GM12878 (cell line): Measurements from ENCODE around the gene VIPAS39. TPM values are rescaled to one million over a fixed set of nuclear protein-coding genes. Genes with fewer than 3 reads are reported as not detected.

Source experiments
- ATAC-seq: fragments of 200-7000 bp; cut with Tn5 transposase; 3 replicates; pipeline ENCODE4 v1.9.1; 2020; ENCODE audit warnings: mild to moderate bottlenecking, moderate library complexity
- BruUV-seq: library from RNA; stranded (reverse); fragments of 400-500 nt; replicated peaks from 2 replicates; lab custom pipeline; 2021; lab: Mats Ljungman, UMichigan
- CTCF ChIA-PET: fragments of 300-600 bp; sonication (Branson Sonifier 250); formaldehyde crosslinking; extraction: SDS; loops from one replicate; lab custom pipeline; 2021; ENCODE audit warnings: inconsistent platforms; lab: Yijun Ruan, JAX
- POLR2A ChIA-PET: fragments of 350-600 bp; formaldehyde crosslinking; extraction: SDS; loops from one replicate; lab custom pipeline; 2021; ENCODE audit warnings: inconsistent platforms; lab: Charles Lee
- RAD21 ChIA-PET: fragments of 300-600 bp; sonication (Branson Sonifier 250); formaldehyde crosslinking; loops from one replicate; lab custom pipeline; 2023; ENCODE audit warnings: antibody characterized with exemption; ENCODE audit not compliant: unreplicated experiment; lab: Charles Lee
- SMC1A ChIA-PET: fragments of 300-600 bp; sonication (Branson Sonifier 250); formaldehyde crosslinking; loops from one replicate; lab custom pipeline; 2023; ENCODE audit not compliant: unreplicated experiment, uncharacterized antibody; lab: Charles Lee
- DNase-seq: peaks from one replicate; pipeline ENCODE4 v3.0.0-alpha.2; 2011; ENCODE audit warnings: low read depth, low spot score
- FAIRE-seq: peaks from 3 replicates; lab custom pipeline; 2011; peaks lifted over from hg19 to GRCh38; lab: Jason Lieb, UNC
- H2AFZ ChIP-seq: 2 replicates; pipeline ENCODE4 v1.6.0; 2011; ENCODE audit warnings: low read depth, low read length, control low read depth; ENCODE audit not compliant: control insufficient read depth
- H3K27ac ChIP-seq: 2 replicates; pipeline ENCODE4 v1.5.1; 2011; ENCODE audit warnings: control low read depth; ENCODE audit not compliant: control insufficient read depth, insufficient read depth
- H3K27me3 ChIP-seq, 2 experiments: replicated peaks in 1 of 2; 2 replicates each; pipeline versions ENCODE4 v1.6.0 to v1.6.1; 2011; ENCODE audit warnings: low read length in 1 of 2; ENCODE audit not compliant: control insufficient read depth in 2 of 2, insufficient read depth in 2 of 2
- H3K36me3 ChIP-seq, 2 experiments: 2 replicates each; pipeline ENCODE4 v1.5.1; 2011; ENCODE audit warnings: low read length in 1 of 2; ENCODE audit not compliant: control insufficient read depth in 2 of 2, insufficient read depth in 2 of 2
- H3K4me1 ChIP-seq: 2 replicates; pipeline ENCODE4 v1.6.1; 2011; ENCODE audit warnings: mild to moderate bottlenecking, low read length, moderate library complexity, mixed read lengths; ENCODE audit not compliant: control insufficient read depth, insufficient read depth
- H3K4me2 ChIP-seq: 2 replicates; pipeline ENCODE4 v1.6.0; 2011; ENCODE audit warnings: control low read depth; ENCODE audit not compliant: control insufficient read depth, insufficient read depth
- H3K4me3 ChIP-seq: fragments of 200-600 bp; sonication (generic); 2 replicates; pipeline ENCODE4 v1.5.1; 2016
- H3K79me2 ChIP-seq: 2 replicates; pipeline ENCODE4 v1.6.0; 2011; ENCODE audit warnings: low read length; ENCODE audit not compliant: control insufficient read depth, insufficient read depth
- H3K9ac ChIP-seq: 2 replicates; pipeline ENCODE4 v1.8.0; 2011; ENCODE audit warnings: low read length, control low read depth, mixed read lengths; ENCODE audit not compliant: control insufficient read depth, insufficient read depth
- H3K9me3 ChIP-seq: replicated peaks from 3 replicates; pipeline ENCODE4 v1.5.1; 2011; ENCODE audit warnings: mild to moderate bottlenecking, low read length; ENCODE audit not compliant: control insufficient read depth, insufficient read depth
- H4K20me1 ChIP-seq: 2 replicates; pipeline ENCODE4 v1.6.0; 2011; ENCODE audit not compliant: control insufficient read depth, insufficient read depth
- CBFB ChIP-seq: IDR thresholded peaks from 2 replicates; pipeline ENCODE4 v1.6.1; 2016; ENCODE audit warnings: antibody characterized with exemption, low read depth
- FOXK2 ChIP-seq: fragments of 450-650 bp; IDR thresholded peaks from 2 replicates; pipeline ENCODE4 v1.6.1; 2017; ENCODE audit warnings: mild to moderate bottlenecking, moderate library complexity
- HDAC2 ChIP-seq: fragments of 200-600 bp; sonication (generic); IDR thresholded peaks from 2 replicates; pipeline ENCODE4 v1.6.1; 2017
- IRF4 ChIP-seq: IDR thresholded peaks from 2 replicates; pipeline ENCODE4 v1.6.1; 2011; ENCODE audit warnings: low read depth, low read length
- KDM1A ChIP-seq: fragments of 200-600 bp; sonication (generic); IDR thresholded peaks from 2 replicates; pipeline ENCODE4 v1.6.1; 2016; ENCODE audit warnings: borderline replicate concordance
- PML ChIP-seq: IDR thresholded peaks from 2 replicates; pipeline ENCODE4 v1.6.1; 2012; ENCODE audit warnings: low read length, inconsistent platforms
- RBBP5 ChIP-seq: fragments of 200-600 bp; sonication (generic); conservative IDR thresholded peaks from 2 replicates; pipeline ENCODE4 v1.6.1; 2016
- ZBED1 ChIP-seq: IDR thresholded peaks from 2 replicates; pipeline ENCODE4 v1.6.1; 2016; ENCODE audit warnings: borderline replicate concordance
- WGBS: methylation state at CpG from one replicate; pipeline ENCODE4 v1.1.6; 2016; ENCODE audit warnings: low lambda C conversion rate; ENCODE audit not compliant: insufficient replicate concordance, insufficient coverage; ENCODE audit errors: missing lambda C conversion rate; 5-methylcytosine and 5-hydroxymethylcytosine counted together
- in situ Hi-C: fragments of 300-500 bp; cut with MboI; formaldehyde crosslinking; loops from 9 replicates; pipeline ENCODE4 v1.14.3; 2018; ENCODE audit warnings: mixed read lengths
- intact Hi-C: fragments of 100-400 bp; cut with micrococcal nuclease; formaldehyde crosslinking; loops from one replicate; pipeline ENCODE4 v1.14.2; 2022; ENCODE audit not compliant: unreplicated experiment
- polyA plus RNA-seq, 11 experiments: library from polyadenylated mRNA; depleted of rRNA in 4 of 11; unstranded in 6 of 11; stranded (reverse) in 5 of 11; fragments of >200 nt; fragmentation: Nextera tagmentation in 4 of 11; fragmentation: Illumina TruSeq in 1 of 11; extraction: Ambion mirVana in 4 of 11; extraction: Trizol in 1 of 11; gene quantifications; 1 replicate in 1 of 11; 2 replicates in 10 of 11; pipeline versions ENCODE4 v1.2.1 to v1.2.3, GENCODE V29; 2011 to 2016; ENCODE audit warnings: inconsistent platforms in 2 of 11, missing spikeins in 2 of 11, low read depth in 1 of 11
- total RNA-seq, 4 experiments: library from RNA; depleted of rRNA in 3 of 4; stranded (reverse); fragments of >200 nt in 3 of 4; fragmentation: Illumina TruSeq in 1 of 4; extraction: Trizol in 1 of 4; gene quantifications; 2 replicates each; pipeline versions ENCODE4 v1.2.1 to v1.2.3, GENCODE V29; 2013 to 2021
- TF ChIP-seq, protein P1 (sequence below): fragments of 450-650 bp; formaldehyde crosslinking; IDR thresholded peaks from 2 replicates; pipeline ENCODE4 v1.4.0; 2020; ENCODE audit warnings: mild to moderate bottlenecking, moderate library complexity
- TF ChIP-seq, protein P2 (sequence below): fragments of 150-350 bp; IDR thresholded peaks from 2 replicates; pipeline ENCODE4 v1.6.1; 2014; ENCODE audit warnings: mild to moderate bottlenecking, low read depth, low read length
- TF ChIP-seq, protein P3 (sequence below): fragments of 450-650 bp; IDR thresholded peaks from 2 replicates; pipeline ENCODE4 v1.6.1; 2017; ENCODE audit warnings: antibody characterized with exemption, mild to moderate bottlenecking, moderate library complexity

The VIPAS39 gene
- total and polyA plus RNA-seq, 10 of the 15 experiments (the other 5 are each of a cell fraction or from before 2014, with no cell fraction given) = 6.7 to 38.8 (median 18.5) TPM

DNA sequence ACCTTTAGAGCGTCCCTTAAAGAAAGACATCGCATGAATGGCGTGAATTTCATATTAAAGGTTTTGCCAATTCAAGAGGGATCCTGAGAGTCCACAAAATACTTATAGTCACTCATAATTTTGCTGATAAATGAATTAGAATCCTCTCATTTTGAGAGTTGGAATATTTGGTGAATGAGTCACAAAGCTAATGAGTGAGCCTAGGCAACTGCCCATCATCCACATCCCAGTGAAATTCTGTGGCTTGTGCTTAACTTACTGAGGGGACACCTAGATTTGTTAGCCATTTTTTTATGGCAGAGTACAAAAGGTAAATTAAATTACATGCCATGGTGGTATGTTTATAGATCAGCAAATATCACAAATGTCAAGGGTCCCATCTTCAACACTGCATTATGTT is 21.4 kb downstream of the VIPAS39 start:
- Histone ChIP-seq H3K9me3 (no peaks in the 10 kb centered on the region), H3K9ac (no peak overlapping the region), H3K4me1 (no peaks in the 10 kb centered on the region), H3K27me3 (no peaks in the 10 kb centered on the region), H3K4me2 (no peak overlapping the region), H3K27ac (no peak overlapping the region), H3K79me2 (no peaks in the 10 kb centered on the region), H3K36me3 (peaks cover 1 to 20% of the 10 kb centered on the region in 2 experiments; a peak in 3 of 4 replicates), H3K4me3 (no peak overlapping the region), H4K20me1 (no peaks in the 10 kb centered on the region), H2AFZ (no peak overlapping the region)
- DNase-seq = no peak
- no peak for ATAC-seq
- CTCF ChIA-PET = no interaction called here
- TF ChIP-seq IRF4 (no peak), PML (no peak), CBFB (no peak), ZBED1 (no peak), FOXK2 (no peak), RBBP5 (no peak), HDAC2 (no peak), KDM1A (no peak)
- TF ChIP-seq, protein P1, sequence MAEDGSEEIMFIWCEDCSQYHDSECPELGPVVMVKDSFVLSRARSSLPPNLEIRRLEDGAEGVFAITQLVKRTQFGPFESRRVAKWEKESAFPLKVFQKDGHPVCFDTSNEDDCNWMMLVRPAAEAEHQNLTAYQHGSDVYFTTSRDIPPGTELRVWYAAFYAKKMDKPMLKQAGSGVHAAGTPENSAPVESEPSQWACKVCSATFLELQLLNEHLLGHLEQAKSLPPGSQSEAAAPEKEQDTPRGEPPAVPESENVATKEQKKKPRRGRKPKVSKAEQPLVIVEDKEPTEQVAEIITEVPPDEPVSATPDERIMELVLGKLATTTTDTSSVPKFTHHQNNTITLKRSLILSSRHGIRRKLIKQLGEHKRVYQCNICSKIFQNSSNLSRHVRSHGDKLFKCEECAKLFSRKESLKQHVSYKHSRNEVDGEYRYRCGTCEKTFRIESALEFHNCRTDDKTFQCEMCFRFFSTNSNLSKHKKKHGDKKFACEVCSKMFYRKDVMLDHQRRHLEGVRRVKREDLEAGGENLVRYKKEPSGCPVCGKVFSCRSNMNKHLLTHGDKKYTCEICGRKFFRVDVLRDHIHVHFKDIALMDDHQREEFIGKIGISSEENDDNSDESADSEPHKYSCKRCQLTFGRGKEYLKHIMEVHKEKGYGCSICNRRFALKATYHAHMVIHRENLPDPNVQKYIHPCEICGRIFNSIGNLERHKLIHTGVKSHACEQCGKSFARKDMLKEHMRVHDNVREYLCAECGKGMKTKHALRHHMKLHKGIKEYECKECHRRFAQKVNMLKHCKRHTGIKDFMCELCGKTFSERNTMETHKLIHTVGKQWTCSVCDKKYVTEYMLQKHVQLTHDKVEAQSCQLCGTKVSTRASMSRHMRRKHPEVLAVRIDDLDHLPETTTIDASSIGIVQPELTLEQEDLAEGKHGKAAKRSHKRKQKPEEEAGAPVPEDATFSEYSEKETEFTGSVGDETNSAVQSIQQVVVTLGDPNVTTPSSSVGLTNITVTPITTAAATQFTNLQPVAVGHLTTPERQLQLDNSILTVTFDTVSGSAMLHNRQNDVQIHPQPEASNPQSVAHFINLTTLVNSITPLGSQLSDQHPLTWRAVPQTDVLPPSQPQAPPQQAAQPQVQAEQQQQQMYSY = no peak
- TF ChIP-seq, protein P2, sequence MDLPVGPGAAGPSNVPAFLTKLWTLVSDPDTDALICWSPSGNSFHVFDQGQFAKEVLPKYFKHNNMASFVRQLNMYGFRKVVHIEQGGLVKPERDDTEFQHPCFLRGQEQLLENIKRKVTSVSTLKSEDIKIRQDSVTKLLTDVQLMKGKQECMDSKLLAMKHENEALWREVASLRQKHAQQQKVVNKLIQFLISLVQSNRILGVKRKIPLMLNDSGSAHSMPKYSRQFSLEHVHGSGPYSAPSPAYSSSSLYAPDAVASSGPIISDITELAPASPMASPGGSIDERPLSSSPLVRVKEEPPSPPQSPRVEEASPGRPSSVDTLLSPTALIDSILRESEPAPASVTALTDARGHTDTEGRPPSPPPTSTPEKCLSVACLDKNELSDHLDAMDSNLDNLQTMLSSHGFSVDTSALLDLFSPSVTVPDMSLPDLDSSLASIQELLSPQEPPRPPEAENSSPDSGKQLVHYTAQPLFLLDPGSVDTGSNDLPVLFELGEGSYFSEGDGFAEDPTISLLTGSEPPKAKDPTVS = no peak
- TF ChIP-seq, protein P3, sequence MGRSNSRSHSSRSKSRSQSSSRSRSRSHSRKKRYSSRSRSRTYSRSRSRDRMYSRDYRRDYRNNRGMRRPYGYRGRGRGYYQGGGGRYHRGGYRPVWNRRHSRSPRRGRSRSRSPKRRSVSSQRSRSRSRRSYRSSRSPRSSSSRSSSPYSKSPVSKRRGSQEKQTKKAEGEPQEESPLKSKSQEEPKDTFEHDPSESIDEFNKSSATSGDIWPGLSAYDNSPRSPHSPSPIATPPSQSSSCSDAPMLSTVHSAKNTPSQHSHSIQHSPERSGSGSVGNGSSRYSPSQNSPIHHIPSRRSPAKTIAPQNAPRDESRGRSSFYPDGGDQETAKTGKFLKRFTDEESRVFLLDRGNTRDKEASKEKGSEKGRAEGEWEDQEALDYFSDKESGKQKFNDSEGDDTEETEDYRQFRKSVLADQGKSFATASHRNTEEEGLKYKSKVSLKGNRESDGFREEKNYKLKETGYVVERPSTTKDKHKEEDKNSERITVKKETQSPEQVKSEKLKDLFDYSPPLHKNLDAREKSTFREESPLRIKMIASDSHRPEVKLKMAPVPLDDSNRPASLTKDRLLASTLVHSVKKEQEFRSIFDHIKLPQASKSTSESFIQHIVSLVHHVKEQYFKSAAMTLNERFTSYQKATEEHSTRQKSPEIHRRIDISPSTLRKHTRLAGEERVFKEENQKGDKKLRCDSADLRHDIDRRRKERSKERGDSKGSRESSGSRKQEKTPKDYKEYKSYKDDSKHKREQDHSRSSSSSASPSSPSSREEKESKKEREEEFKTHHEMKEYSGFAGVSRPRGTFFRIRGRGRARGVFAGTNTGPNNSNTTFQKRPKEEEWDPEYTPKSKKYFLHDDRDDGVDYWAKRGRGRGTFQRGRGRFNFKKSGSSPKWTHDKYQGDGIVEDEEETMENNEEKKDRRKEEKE = no peak
- in situ Hi-C loops (no loop called here), intact Hi-C loops (no loop called here)
- no TSS peak for BruUV-seq
- RAD21 ChIA-PET = no interaction called here
- 90% methylated on average over 3 of the region's 3 CpGs for WGBS
- POLR2A ChIA-PET = no interaction called here
- SMC1A ChIA-PET = no interaction called here
- FAIRE-seq = no peak
